Activated gamma-delta T cell treated with Interleukin-2 at 50 U/mL for 16 hours (primary cell): ENCODE data around the gene SGPL1.
"Not testable (repeated sequence)": the region's sequence is repeated elsewhere in the genome, so short reads cannot be mapped to it uniquely, and the experiment has no call there.

Experiments
- DNase-seq: peaks from one replicate; pipeline ENCODE4 v3.0.0-alpha.2; 2020

The SGPL1 gene, protein sequence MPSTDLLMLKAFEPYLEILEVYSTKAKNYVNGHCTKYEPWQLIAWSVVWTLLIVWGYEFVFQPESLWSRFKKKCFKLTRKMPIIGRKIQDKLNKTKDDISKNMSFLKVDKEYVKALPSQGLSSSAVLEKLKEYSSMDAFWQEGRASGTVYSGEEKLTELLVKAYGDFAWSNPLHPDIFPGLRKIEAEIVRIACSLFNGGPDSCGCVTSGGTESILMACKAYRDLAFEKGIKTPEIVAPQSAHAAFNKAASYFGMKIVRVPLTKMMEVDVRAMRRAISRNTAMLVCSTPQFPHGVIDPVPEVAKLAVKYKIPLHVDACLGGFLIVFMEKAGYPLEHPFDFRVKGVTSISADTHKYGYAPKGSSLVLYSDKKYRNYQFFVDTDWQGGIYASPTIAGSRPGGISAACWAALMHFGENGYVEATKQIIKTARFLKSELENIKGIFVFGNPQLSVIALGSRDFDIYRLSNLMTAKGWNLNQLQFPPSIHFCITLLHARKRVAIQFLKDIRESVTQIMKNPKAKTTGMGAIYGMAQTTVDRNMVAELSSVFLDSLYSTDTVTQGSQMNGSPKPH

DNA sequence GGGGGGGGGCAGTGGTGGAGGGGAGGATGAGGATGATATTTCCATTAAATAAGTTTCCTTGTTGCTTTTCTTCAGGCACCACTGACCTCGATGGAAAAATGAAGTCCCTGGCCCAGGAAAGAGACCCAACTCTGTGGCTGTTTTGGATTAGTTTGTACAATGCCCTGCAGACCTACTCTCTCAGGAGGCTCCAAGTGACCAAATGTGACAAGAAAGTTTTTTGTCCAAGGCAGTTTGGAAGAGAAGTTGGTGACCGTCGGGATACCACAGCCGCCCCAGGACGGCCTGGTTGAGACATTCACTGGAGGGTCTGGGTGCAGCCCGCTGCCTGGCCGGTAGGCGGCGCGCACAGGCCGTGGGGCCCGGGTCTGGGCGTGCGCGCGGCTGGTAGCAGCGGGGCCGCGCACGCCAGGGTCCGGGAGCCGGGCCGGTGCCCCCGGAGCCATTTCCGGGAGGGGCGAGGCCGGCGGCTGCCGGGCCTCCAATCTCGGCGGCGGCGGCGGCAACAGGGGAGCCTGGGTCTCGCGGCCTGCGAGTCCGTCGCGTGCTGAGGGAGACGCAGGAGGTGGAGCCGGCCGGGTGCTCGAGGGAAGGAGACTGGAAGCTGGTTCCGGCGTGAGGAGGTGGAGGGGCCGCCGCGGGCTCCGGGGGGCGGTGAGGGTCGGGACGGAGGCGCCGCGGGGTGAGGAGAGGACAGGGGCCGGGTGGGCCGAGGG is at the start of gene SGPL1:
Gene SGPL1, plus strand, starts transcription at position 445 of the 716 bp plus-strand sequence. CDS start 906 bp downstream, outside the sequence.
- peak; percentile 83 for DNase-seq

DNA sequence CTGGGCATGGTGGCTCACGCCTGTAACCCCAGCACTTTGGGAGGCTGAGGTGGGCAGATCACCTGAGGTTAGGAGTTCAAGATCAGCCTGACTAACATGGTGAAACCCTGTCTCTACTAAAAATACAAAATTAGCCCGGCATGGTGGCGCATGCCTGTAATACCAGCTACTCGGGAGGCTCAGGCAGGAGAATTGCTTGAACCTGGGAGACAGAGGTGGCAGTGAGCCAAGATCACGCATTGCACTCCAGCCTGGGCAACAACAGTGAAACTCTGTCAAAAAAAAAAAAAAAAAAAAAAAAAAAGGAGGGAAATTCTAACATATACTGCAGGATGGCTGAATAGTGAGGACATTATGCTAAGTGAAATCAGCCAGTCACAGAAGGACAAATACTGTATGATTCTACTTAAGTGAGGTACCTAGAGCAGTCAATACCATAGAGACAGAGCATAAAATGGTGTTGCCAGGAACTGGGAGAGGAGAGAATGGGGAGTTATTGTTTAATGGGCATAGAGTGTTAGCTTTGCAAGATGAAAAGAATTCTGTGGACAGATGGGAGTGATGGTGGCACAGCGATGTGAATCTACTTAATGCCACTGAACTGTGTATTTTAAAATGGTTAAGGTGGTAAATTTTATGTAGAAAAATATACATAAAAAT is 47.6 kb upstream of the SGPL1 start:
- not testable (repeated sequence) for DNase-seq

- no peak for DNase-seq
These were observed 46.6 kb upstream of the SGPL1 start for GRCh38 chr10:70769121-70769520.

DNA sequence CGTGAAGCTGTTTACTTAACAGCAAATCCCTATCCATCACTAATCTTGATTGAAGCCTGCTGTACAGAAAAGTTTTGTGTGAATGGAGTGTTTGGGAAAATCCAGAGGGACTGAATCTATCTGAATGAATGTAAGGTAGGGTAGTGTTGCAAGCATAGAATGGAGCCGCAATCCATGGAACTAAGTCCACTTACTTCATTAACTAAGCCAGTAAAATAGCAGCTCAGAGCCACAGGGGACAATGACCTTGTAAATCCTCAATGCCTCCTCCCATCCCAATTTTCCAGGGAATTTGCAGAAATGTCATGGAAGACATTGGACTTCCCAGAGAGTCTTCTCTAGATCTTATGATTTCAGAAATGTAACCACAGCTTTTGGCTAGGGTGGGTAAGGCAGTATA is 45.7 kb upstream of the SGPL1 start:
- no peak for DNase-seq

- not testable (repeated sequence) for DNase-seq
These were observed 45.2 kb upstream of the SGPL1 start for GRCh38 chr10:70770516-70770915.

- DNase-seq = no peak
These were observed 44.2 kb upstream of the SGPL1 start for GRCh38 chr10:70771311-70772194.

GRCh38 chr10:70772627-70773026 is 43.1 kb upstream of the SGPL1 start:
- DNase-seq = no peak

DNA sequence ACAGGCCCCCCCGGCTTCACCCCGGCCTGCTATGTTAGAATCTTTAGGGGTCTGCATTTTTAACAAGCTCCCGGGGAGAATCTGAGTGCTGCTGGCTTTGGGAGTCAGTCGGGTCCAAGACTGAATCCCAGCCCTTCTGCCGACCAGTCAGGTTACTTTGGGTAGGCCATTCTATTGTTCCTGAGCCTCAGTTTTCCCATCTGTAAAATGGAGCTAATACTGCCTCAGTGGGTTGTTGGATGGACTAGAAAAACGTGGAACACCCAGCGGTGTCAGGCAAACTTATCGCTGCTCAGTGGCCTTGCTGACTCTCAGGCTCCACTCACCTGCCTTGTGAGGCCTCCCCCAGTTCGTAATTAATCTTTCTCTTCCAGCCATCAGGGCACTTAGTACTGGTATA is 42.3 kb upstream of the SGPL1 start:
- DNase-seq = no peak

GRCh38 chr10:70773965-70774809 is 41.6 kb upstream of the SGPL1 start:
- DNase-seq = no peak

DNA sequence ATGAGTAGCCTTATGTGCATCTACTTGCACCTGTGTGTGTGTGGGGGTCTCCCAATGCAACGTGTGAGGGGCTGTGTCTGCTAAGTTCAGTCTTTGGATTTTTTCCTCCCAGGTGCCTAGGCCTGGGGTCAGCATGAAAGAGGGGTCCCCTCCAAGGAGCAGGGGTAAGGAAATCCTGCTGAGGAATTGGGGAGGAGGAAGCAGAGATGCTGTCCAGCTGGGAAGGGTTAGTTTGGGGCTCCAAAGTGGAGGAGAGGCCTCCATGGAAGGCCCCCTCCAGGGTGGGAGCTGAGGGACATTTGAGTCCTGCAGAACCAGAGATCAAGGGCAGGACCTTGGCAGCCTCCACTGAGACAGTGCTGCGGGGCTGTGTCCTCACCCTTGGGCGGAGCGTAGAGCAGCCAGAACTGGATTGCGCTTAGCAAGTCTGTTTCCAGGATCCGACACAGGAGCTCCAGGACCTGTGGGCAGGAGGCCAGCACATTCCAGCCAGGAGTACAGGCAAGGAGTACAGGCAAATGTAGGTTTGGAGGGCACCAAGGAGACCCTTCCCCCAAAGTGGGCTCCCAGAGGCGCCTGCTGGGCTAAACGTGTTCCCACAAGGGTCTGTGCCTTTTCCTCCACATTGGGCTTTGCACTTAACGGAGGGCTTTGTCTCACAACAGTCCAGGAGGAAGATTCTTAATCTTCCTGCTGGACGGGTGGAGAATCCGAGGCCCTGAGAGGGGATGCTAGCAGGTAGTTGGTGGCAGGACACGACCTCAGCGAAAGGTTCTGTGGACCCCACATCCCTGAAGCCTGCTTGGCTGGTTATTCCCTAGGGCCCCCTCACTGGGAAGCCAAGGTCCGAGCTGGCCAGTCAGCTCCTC is 40.7 kb upstream of the SGPL1 start:
- no peak for DNase-seq

DNA sequence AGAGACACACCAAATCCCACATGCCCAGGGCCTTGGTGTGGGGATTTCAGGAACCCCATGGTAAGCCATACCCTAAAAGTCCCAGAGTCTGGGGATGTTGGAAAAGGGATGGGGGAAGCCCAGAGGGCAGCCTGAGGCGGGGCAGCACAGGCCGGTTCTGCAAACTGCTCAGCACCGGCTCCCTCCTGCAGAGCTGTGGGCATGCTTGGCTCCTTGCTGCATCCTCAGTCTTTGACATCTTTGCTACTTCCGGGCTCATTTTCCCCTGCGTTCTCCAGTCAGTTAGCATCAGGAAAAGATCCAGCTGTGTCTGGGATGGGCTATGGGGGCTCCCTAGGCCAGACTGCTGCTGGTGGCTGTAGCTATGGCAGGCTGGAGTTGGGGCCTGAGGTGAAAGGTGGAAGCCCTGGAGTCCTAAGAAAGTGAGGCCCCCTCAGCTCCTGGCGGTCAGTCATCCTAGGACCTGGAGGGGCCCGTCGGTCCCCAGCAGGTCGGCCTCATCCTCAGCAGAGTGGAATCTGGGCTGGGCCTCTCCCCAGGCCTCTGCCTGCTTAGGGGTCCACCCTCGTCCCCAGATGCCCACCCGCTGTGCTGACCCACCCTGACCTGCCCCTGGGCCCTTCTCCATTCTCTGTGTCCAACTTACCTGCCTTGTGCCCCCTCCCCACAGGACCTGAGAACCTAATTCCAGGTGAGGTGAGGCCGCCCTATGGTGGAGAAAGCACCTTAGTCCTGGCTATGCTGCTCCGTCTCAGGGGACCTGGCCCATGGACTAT is 39.9 kb upstream of the SGPL1 start:
- DNase-seq = no peak

GRCh38 chr10:70776455-70777005 is 39.2 kb upstream of the SGPL1 start:
- no peak for DNase-seq

- DNase-seq = no peak
These were observed 38.5 kb upstream of the SGPL1 start for GRCh38 chr10:70777063-70777875.

DNA sequence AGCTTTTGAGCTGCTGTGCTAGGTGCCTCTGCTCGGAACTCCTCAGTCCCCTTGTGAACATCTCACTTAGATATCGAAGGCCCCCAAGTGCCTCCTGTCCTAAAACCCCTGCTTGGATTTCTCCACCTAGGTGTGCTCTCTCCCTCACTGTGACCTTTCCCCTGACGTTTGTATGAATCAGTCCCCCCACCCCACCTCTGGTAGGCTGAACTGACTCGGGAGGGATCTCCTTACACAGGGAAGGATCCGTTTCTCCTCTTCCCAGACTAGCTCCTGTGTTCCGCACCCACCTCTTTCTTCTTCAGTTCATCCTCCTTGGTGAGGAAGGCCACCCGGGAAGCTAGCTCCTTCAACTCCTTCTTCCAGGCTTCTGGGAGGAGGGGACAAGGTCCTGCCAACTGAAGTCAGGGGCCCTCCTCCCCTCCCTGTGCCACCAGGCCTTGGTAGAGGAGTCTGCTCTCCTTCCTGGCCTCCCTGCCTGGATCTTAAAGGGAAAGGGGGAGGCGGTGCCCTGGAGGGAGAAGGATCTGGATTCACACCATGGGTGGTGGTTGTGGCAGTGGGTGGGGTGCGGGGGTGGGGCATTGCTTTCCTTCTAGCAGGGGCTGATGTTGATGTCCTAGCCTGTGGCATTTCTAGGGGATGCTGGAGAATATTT is 37.4 kb upstream of the SGPL1 start:
- no peak for DNase-seq

DNA sequence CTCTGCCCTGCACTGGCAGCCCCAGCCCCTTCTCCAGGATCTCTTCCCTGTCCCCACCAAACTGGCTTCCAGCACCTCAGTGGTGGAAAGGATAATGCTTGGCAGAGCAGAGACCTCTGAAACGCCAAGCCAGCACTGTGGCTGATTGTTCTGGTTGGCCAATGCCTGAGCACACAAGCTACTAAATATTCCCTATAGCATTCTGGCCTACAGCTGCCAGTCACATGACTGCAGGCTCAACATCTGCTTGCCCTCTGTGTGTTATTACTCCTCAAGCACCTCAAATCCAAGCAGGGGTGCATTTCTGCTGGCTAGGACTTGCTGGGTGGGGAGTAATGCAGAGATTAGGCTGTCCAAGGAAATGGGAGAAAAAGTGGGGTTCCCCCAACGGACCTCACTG is 36.7 kb upstream of the SGPL1 start:
- no peak for DNase-seq

DNA sequence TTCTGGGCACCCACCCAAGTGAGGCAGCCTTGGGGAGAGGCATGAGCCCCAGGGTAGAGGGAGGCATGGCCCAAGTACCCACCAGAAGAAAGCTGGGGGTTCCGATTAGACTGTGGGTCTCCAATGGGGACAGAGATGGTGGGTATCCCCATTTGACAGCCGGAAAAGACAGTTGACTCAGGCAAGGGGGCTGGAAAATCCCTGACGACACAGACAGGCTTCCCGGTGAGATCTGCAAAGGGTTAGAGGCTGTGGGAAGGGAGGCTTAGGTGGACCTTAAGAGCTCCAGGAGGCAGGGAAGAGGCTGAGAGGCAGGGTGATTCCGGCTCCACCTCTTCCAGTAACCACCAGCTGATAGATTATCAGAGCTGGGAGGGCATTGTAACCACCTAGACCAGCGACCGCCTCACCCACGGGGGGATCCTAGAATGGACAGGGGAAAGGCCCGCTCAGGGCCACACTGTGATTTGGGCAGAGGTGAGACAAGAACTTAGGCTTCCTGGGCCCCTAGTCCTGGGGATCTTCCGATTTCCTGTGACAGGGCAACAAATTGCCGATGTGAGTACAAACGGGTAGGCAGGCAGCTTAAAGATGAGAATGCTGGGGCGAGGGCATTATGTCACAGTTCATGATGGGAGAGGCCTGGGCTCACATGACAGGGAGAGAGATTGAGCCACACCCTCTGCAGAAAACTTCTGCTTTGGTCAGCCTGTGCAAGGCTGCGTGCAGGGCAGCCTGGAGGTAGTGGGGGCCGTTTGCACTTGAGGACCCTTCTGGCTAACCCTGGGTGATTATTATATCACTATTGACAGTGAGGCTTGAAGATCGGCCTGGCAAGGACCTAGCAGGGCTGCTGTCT is 36.0 kb upstream of the SGPL1 start:
- DNase-seq = no peak

DNA sequence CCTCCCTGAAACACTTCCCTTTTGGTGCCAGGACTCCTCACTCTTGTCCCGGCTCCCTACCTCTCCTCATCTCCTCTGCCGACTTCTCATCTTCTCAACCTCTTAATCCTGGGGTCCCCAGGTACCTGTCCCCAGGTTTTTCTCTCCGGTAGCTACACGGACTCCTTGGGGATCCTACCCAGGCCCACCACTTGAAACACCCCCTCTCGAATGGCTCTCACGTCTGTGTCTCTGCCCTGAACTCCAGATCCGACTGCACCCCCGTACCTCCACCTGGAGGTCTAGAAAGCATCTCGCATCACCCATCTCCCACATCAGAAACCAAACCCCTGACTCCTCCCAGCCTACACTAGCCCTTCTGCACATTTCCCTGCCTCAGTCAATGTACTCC is 35.4 kb upstream of the SGPL1 start:
- DNase-seq = no peak
